Astrocyte of the hippocampus (primary cell): ENCODE measurements around the gene EDEM2.
"Not testable (repeated sequence)": the region's sequence is repeated elsewhere in the genome, so short reads cannot be mapped to it uniquely, and the experiment has no call there.

Experiments
- DNase-seq: peaks from one replicate; pipeline ENCODE4 v3.0.0; 2011; ENCODE audit warnings: low read depth, low spot score

Gene EDEM2

DNA sequence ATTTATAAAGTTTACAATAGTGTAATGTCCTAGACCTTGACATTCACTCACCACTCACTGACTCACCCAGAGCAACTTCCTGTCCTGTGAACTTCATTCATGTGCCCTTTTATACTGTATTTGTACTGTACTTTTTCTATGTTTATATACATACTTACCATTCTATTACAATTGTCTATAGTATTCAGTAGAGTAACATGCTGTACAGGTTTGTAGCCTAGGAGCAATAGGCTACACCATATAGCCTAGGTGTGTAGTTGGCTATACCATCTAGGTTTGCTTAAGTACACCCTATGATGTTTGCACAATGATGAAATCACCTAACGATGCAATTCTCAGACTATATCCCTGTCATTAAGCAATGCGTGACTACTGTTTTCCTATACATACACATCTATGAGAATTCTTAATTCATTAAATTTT, 17.5 kb downstream of the EDEM2 start:
- no peak for DNase-seq

DNA sequence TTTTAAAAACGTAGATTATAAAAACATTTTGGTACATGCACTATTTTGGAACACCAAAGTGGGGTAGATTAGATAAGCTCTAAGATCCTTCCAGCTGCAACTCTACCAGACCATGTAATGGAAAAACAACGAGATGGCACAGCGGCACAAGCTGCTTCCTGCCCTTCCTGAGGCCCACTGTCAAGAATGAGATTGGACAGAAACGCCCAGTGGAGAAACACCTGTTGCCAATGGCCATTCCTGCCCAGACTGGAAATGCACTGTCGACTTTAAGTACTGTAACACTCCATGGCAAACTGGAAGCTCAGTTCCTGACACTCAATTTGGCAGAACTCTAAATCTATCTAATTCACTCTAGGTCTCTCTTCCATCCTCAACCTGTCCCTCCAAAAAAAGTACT, 21.4 kb downstream of the EDEM2 start:
- no peak for DNase-seq

- DNase-seq: no peak
These were observed 24.3 kb downstream of the EDEM2 start for GRCh38 chr20:35122756-35123405.

DNA sequence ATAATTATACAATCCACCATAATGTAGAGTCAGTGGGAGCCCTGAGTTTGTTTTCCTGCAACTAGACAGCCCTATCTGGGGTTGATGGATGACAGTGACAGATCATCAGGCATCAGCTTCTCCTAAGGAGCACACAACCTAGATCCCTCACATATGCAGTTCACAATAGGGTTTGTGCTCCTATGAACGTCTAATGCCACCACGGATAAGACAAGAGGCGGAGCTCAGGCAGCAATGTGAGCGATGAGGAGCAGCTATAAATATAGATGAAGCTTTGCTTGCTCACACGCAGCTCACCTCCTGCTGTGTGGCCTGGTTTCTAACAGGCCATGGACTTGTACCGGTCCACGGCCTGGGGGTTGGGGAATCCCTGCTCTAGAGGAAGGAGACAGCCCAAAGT, 25.9 kb downstream of the EDEM2 start:
- no peak for DNase-seq

DNA sequence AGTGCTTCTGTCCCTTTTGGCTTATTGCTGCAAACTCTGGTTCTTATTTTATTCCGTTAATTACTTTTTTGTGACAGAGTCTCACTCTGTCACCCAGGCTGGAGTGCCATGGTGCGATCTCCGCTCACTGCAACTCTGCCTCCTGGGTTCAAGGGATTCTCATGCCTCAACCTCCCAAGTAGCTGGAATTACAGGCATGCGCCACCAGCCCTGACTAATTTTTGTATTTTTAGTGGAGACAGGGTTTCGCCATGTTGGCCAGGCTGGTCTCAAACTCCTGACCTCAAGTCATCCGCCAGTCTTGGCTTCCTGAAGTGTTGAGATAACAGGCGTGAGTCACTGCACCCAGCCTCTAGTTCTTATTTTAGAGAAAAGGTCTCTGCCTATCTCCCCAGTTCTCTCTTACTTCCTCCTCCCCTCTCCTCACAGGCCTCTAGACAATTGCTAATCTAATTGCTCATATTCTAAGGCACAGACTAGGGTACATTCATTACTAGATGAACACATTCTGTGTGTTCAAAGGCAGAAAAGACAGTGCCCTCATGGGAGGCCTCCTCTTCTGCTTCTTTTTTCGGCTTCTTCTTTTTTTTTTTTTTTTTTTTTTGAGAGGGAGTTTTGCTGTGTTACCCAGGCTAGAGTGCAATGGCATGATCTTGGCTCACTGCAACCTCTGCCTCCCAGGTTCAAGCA, 27.0 kb downstream of the EDEM2 start:
- DNase-seq: peak; percentile 64

GRCh38 chr20:35117629-35118028, 29.5 kb downstream of the EDEM2 start:
- DNase-seq: no peak

GRCh38 chr20:35117196-35117595, 29.9 kb downstream of the EDEM2 start:
- DNase-seq: no peak

- no peak for DNase-seq
These were observed 30.9 kb downstream of the EDEM2 start for GRCh38 chr20:35116258-35116657.

GRCh38 chr20:35115606-35116005, 31.5 kb downstream of the EDEM2 start:
- DNase-seq: no peak

GRCh38 chr20:35112276-35112675, 34.9 kb downstream of the EDEM2 start:
- DNase-seq: not testable (repeated sequence)

- peak; percentile 71 for DNase-seq
These were observed 35.8 kb downstream of the EDEM2 start for GRCh38 chr20:35111141-35111888.

- no peak for DNase-seq
These were observed 38.2 kb downstream of the EDEM2 start for GRCh38 chr20:35108921-35109320.

GRCh38 chr20:35106827-35107380, 40.2 kb downstream of the EDEM2 start:
- no peak for DNase-seq

DNA sequence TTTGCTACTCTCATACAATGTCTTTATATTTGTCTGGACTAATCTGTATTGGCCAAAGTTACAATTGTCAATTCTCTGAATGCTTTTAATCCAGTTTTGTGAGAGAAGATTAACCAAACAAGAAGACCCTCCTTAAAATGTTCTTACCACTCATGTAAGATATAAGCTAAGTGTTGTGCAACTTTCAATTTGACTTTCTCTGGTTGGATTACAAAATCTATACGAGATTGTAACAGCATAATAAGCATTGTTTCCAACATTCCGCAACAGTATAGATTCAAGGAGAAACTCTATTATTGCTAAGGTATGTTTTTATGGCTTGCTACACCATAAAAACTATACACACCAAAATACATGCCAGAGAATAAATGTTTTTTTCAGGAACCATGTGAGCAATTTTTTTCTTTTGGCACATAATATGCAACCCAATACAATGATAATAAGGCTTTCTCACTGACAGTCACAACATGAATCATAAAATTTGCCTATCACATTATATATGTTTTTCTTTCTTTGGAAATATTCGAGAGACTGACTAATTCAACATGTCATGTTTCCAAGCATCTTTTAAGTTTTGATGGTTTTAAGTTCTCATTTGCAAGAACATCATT, 42.3 kb downstream of the EDEM2 start:
- DNase-seq: no peak

- no peak for DNase-seq
These were observed 45.5 kb downstream of the EDEM2 start for GRCh38 chr20:35101620-35102019.

GRCh38 chr20:35093267-35093884, 53.8 kb downstream of the EDEM2 start:
- peak; percentile 56 for DNase-seq

DNA sequence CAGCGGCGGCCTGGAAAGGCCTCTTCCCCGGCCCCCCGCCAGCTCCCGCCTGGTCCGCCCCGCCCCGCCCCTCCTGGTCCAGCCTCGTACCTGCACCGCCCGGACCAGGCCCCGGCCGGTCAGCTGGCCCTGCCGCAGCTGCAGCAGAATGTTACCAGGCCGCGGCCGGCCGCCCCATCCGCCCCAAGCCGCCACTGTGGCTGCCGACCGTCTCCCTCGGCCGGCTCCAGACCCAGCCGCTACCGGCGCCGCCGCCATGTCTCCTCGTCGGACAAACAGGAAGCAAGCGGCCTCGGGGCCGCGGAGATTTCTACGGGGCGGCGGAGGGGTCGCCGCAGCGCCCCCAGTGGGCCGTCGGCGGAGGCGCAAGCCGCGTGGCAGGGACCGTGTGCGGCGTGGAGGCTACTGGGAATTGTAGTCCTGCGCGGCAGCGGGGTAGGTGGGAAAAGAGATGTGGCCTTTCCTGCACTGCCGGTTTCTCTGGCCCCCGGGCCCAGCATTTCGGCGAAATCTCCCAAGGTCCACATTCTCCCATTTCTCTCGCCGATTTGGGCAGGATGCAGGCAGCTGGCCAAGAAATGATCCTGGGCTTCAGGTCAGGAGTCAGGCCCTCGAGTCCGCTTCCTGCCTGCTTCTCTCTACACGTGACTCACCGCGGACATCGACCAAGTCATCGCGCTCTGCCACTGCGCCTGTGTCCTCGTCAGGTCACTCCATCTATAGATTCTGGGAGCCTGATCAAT, 54.4 kb downstream of the EDEM2 start, which contains the start of gene TRPC4AP:
Gene TRPC4AP (minus strand): TSS at position 284 of the 743 bp plus-strand sequence. CDS start 26 bp downstream, at position 258.
- DNase-seq: peak; percentile 97

DNA sequence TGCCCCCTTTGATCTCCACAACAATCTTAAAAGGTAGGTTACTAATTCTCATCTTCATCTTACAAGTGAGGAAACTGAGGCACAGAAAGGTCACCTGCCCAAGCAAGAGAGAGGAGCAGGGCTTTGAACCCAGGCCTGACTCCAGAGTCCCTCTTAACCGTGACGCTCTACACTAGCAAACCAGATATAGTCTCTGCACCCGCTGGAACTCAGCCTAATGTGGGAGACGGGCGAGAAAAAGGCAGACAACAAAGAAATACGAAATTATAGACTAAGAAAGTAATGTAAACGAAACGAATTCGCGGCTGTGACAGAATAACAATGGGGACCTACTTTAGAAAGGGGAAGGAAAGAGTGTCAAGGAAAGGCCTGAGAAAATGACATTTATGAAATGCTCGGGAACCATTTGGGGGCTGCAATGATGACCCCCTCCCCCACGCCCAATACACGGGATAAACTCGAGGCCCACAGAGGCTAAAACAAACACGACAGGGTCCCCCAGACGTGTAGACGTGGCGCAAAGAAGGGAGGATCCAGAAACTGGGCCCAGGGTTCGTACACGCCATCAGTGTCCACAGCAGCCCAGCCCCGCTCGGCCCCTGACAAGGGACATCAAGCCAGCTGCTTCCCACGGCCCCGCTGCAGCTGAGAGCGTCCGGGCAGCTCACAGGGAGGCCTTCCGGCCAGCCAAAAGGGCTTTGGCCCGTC, 55.2 kb downstream of the EDEM2 start:
- peak; percentile 45 for DNase-seq

- no peak for DNase-seq
These were observed 58.6 kb downstream of the EDEM2 start for GRCh38 chr20:35088231-35089145.
